Activated naive CD8-positive, alpha-beta T cell treated with anti-CD3 and anti-CD28 coated beads, Interleukin-2, amount 10 ng/mL, durations not matched to agents 7 days and 5 days (primary cell): ENCODE data around the gene MOB1B. TPM values are rescaled to one million over a fixed set of nuclear protein-coding genes. Genes with fewer than 3 reads are reported as not detected.

Experiments
- ATAC-seq: fragments of 150-1000 bp; cut with Tn5 transposase; one replicate; pipeline ENCODE4 v1.10.0; 2021; ENCODE audit warnings: low read depth, moderate library complexity
- POLR2A ChIA-PET: fragments of 350-600 bp; sonication (Branson Sonifier 250); formaldehyde crosslinking; loops from one replicate; lab custom pipeline; 2021; ENCODE audit warnings: antibody characterized with exemption; lab: Charles Lee
- DNase-seq: peaks from one replicate; pipeline ENCODE4 v3.0.0; 2021
- H3K27ac Mint-ChIP-seq: one replicate; pipeline ENCODE4 v1.8.0; 2022; ENCODE audit warnings: mild to moderate bottlenecking, mixed read lengths
- H3K27me3 Mint-ChIP-seq: one replicate; pipeline ENCODE4 v1.8.0; 2022; ENCODE audit warnings: mild to moderate bottlenecking, moderate library complexity, mixed read lengths
- H3K36me3 Mint-ChIP-seq: one replicate; pipeline ENCODE4 v1.8.0; 2021; ENCODE audit warnings: mild to moderate bottlenecking, mixed read lengths
- H3K4me1 Mint-ChIP-seq: one replicate; pipeline ENCODE4 v1.8.0; 2021; ENCODE audit warnings: mixed read lengths
- H3K4me3 Mint-ChIP-seq: one replicate; pipeline ENCODE4 v1.8.0; 2022; ENCODE audit warnings: mild to moderate bottlenecking, moderate library complexity, mixed read lengths
- H3K9me3 Mint-ChIP-seq: one replicate; pipeline ENCODE4 v1.8.0; 2021; ENCODE audit warnings: mixed read lengths
- total RNA-seq, 2 experiments: library from RNA; stranded (reverse); gene quantifications; one replicate each; pipeline ENCODE4 v1.2.3, GENCODE V29; 2021

The MOB1B gene
- total RNA-seq, 2 experiments from 2014 or later: 13.3 to 14.0 TPM

DNA sequence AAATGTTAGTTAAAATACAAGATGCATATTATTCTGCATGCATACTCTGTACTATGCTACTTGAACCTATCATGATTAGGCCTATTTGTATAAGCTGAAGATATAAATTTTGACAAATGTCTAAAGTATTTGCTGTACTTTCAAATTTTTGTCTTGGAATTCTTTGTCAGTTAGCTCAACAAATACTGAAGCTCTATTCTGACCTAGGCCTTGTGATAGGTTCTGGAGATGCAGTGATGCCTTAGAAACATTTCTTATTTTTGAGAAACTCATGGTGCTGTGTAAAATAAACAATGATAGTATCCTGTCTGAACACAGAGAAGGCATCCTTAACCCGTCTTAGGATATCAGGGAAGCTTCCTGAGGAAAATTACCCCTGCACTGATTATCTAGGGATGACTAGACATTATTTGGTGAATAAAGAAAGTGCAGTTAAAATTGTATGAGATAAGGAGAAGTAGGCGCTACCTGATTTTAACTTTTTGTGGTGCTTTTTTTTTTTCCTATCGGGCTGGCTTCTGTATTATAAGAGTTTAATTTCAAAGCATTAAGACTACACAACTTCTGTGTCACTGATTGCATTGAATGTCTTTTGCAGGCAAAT, 43.4 kb downstream of the MOB1B start:
- POLR2A ChIA-PET: no interaction called here
- Mint-ChIP-seq H3K4me1 (peaks cover 6% of the 10 kb centered on the region), H3K27me3 (no peaks in the 10 kb centered on the region), H3K36me3 (peaks cover 20% of the 10 kb centered on the region), H3K27ac (no peak overlapping the region), H3K4me3 (no peak overlapping the region), H3K9me3 (peaks cover 1% of the 10 kb centered on the region)
- DNase-seq: no peak
- ATAC-seq: no peak

DNA sequence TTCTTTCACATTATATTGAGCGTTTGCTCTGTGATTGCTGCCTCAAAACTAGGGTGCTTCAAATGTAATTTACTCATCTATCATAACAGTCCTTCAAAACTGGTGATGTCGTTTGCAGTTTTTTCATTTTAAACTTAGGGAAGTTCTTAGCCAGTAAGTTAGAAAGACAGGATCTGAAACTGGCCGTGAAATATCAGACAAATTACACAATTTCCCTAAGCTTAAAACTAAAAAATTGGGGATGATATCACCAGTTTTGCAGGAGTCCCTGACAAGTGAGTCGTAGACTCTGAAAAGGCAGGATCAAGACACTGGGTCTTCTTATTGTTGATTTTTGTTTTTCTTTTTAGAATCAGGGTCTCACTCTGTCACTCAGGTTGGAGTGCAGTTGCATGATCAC, 44.8 kb downstream of the MOB1B start:
- Mint-ChIP-seq H3K4me1 (peaks cover 7% of the 10 kb centered on the region), H3K36me3 (peaks cover 19% of the 10 kb centered on the region), H3K27me3 (no peaks in the 10 kb centered on the region), H3K4me3 (no peak overlapping the region), H3K9me3 (peaks cover 1% of the 10 kb centered on the region), H3K27ac (no peak overlapping the region)
- no peak for ATAC-seq
- DNase-seq: no peak
- POLR2A ChIA-PET: no interaction called here

DNA sequence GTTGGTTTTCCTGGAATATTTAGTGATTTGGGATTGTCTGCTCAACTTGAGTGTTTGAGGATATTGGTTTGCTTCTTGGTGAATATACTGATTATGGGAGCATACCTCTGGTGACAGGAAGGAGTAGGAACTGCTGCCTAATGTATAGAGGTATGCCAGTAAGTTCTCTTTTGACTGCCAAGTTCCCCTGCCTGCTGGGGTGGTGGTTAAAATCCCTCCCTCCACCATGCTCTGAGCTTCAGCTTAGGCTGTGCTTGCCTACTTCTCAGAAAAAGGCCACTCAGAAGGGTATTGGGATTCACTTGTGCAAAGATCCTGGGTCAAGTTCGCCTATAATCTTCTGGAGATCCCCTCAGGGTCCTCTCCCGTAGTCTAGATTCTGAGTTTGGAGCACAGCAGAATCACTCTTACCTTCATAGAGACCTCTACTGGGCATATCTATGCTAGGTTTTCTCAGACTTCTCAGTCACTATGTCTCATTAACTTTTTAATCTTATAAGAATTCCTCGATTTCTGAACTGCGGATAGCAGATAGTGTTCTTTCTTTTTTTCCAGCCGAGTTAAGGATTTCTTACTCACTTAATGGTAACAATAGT, 46.6 kb downstream of the MOB1B start:
- Mint-ChIP-seq H3K36me3 (peaks cover 15% of the 10 kb centered on the region), H3K4me1 (peaks cover 13% of the 10 kb centered on the region), H3K4me3 (no peak overlapping the region), H3K27ac (no peak overlapping the region), H3K9me3 (no peaks in the 10 kb centered on the region), H3K27me3 (no peaks in the 10 kb centered on the region)
- POLR2A ChIA-PET: no interaction called here
- ATAC-seq (no peak), DNase-seq (no peak)

DNA sequence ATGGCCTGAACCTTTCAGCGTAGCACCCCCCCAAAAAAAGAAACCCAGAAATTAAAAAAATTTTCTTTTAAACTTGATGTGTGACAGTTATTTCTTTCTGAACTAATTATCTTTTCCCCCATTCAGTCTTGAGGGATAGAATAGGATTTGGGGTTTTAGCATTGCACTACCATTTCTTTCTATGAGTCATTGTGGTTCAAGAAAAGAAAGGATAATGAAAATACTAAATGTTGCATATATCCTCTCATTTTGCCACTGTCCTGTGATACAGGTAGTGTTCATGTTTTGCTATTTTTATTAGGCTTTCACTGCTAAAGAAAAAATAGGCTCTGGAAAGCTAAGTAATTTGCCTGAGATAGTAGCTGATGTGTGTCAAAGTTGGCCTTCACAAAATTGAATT, 51.9 kb downstream of the MOB1B start:
- H3K27me3 Mint-ChIP-seq: no peaks in the 10 kb centered on the region
- DNase-seq (no peak), ATAC-seq (no peak)
- no peak overlapping the region for H3K4me3 Mint-ChIP-seq
- no peaks in the 10 kb centered on the region for H3K9me3 Mint-ChIP-seq
- H3K4me1 Mint-ChIP-seq: peaks cover 15% of the 10 kb centered on the region
- H3K27ac Mint-ChIP-seq: no peak overlapping the region
- POLR2A ChIA-PET: interaction anchor here (0.9 to 1.2 kb wide), 2 partner anchors 40 to 56 kb away, joined by 3 read pairs; partner anchors contain the start of gene DCK
- H3K36me3 Mint-ChIP-seq: peaks cover 2% of the 10 kb centered on the region

DNA sequence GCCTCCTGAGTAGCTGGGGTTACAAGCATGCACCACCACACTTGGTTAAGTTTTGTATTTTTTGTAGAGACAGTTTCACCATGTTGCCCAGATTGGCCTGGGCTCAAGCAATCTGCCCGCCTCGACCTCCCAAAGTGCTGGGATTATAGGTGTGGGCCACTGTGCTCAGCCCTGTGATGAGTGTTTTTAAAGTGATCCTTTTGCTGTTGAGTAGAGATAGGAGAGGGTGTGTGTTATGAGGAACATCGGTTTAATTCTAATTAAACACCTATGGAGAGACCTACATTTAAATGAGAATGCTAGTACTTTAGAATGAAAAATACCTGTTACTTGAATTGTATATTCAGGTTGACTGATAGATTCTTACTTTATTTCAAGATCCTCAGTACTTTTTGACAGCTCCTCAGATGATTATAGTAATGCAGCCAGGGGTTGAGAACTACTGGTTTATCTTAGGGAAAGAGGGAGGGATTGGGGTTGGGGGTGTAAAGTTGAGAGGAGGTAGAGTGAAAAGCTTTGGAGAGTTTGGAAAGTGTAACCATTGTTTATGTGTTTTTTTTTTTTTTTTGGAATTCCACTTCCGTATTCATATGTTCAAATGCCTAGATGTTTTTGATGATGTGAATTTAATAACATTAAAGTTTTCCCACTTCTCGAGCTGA, 54.5 kb downstream of the MOB1B start:
- Mint-ChIP-seq H3K27ac (no peak overlapping the region), H3K27me3 (no peaks in the 10 kb centered on the region), H3K36me3 (peaks cover 4% of the 10 kb centered on the region), H3K9me3 (no peaks in the 10 kb centered on the region), H3K4me1 (peaks cover 10% of the 10 kb centered on the region), H3K4me3 (no peak overlapping the region)
- POLR2A ChIA-PET: interaction anchor here (0.7 kb wide), 1 partner anchor 304 kb away, joined by 3 read pairs; no protein-coding TSS in a partner anchor
- ATAC-seq (no peak), DNase-seq (no peak)

DNA sequence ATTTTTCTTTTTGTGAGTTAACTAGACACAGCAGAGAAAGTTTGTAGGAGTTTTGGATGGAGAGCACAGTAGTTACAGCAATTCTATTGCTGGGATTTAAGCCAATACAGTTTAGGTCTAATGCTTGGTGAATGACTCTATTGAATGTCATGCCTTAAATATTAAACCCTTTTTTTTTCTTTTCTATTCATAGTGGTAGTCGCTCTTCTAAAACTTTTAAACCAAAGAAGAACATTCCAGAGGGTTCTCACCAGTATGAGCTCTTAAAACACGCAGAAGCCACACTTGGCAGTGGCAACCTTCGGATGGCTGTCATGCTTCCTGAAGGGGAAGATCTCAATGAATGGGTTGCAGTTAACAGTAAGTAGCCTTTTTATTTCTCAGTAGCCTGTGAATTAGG, 56.5 kb downstream of the MOB1B start:
- H3K27me3 Mint-ChIP-seq: no peaks in the 10 kb centered on the region
- no peaks in the 10 kb centered on the region for H3K9me3 Mint-ChIP-seq
- no peak overlapping the region for H3K27ac Mint-ChIP-seq
- DNase-seq (no peak), ATAC-seq (no peak)
- peaks cover 7% of the 10 kb centered on the region for H3K36me3 Mint-ChIP-seq
- peaks cover 5% of the 10 kb centered on the region for H3K4me1 Mint-ChIP-seq
- POLR2A ChIA-PET: no interaction called here
- no peak overlapping the region for H3K4me3 Mint-ChIP-seq

DNA sequence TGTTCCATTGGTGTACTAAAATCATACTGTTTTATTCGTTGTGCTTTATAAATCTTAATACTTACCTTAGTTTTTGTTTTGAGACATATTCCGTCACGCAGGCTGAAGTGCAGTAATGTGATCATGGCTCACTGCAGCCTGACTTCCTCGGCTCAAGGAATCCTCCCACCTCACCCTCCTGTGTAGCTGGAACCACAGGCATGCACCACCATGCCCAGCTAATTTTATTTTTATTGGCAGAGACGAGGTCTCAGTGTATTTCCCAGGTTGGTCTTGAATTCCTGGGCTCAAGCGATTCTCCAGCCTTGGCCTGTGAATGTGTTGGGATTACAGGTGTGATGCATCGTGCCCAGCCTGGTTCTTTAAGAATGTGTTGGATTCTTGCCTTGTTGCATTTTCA, 66.9 kb downstream of the MOB1B start:
- peaks cover 6% of the 10 kb centered on the region for H3K4me1 Mint-ChIP-seq
- H3K9me3 Mint-ChIP-seq: no peaks in the 10 kb centered on the region
- POLR2A ChIA-PET: no interaction called here
- no peak overlapping the region for H3K27ac Mint-ChIP-seq
- H3K36me3 Mint-ChIP-seq: peaks cover 16% of the 10 kb centered on the region
- H3K4me3 Mint-ChIP-seq: no peak overlapping the region
- ATAC-seq (no peak), DNase-seq (no peak)
- H3K27me3 Mint-ChIP-seq: no peaks in the 10 kb centered on the region

DNA sequence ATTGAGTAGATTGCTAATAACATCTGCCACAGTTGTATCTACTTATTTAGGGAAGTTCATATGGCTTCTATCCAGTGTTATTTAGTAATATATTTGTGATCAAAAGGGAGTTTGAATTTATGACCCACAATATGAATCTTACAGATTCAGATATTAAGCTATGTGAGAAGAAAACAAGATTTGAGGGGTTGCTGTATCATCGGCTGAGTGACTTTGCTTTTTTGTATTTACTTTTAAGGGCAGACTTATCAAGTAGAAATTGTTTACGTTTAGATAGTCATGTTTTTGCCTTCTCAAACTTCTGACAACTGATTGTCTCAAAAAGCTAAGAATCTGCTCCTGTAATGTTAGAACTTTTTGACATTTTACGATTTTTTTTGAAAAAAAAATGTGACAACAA, 74.1 kb downstream of the MOB1B start:
- H3K36me3 Mint-ChIP-seq: peaks cover 10% of the 10 kb centered on the region
- ATAC-seq (no peak), DNase-seq (no peak)
- POLR2A ChIA-PET: no interaction called here
- H3K27me3 Mint-ChIP-seq: no peaks in the 10 kb centered on the region
- H3K9me3 Mint-ChIP-seq: no peaks in the 10 kb centered on the region
- H3K4me1 Mint-ChIP-seq: no peaks in the 10 kb centered on the region
- H3K27ac Mint-ChIP-seq: no peak overlapping the region
- H3K4me3 Mint-ChIP-seq: no peak overlapping the region

DNA sequence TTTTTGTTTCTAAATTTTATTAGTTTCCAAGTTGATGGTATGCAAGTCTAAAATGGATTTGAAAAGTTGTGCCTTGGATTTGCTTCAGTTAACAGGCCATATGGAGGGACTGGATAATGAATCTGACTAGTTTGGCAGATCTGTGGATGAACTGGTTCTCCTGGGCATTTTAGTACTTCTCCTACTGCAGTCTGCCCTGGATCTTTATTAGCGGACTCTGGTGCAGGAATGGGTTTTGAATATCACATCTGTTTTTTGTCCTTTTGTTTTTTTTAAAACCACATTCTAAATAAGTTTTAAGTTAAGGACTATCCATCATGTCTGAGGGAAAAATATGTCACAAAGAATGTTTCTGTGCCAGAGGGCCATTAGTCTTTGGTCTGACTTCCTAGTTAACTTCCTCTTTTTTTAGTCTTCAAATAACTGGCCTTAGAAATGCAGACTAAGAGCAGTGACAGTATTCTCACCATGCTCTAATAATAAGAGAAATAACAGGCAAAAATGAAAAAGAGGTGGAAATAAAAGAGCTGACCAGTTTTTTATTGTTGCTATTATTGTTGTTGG, 77.4 kb downstream of the MOB1B start:
- Mint-ChIP-seq H3K9me3 (no peaks in the 10 kb centered on the region), H3K27me3 (no peaks in the 10 kb centered on the region), H3K36me3 (peaks cover 5% of the 10 kb centered on the region), H3K27ac (no peak overlapping the region), H3K4me3 (no peak overlapping the region), H3K4me1 (peaks cover 2% of the 10 kb centered on the region)
- ATAC-seq: no peak
- DNase-seq: no peak
- POLR2A ChIA-PET: no interaction called here

DNA sequence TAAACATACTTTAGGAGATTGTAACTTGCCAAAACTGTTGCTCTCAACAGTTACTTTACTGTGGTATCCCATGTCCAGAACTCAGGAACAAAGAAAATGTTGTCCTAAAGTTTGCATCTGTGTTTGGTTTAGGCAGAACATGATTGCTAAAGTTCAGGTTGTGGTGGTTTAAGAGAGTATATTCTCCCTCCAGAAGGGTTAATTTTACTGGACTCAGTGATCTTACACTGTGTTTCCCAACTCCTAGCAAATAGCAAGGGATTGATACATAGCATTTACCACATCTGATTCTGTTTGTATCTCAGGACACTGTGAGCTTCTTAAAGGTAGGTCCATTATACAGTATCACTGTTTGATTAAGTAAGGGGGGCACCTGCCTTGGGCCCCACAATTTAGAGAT, 78.0 kb downstream of the MOB1B start:
- no peaks in the 10 kb centered on the region for H3K27me3 Mint-ChIP-seq
- H3K9me3 Mint-ChIP-seq: no peaks in the 10 kb centered on the region

DNA sequence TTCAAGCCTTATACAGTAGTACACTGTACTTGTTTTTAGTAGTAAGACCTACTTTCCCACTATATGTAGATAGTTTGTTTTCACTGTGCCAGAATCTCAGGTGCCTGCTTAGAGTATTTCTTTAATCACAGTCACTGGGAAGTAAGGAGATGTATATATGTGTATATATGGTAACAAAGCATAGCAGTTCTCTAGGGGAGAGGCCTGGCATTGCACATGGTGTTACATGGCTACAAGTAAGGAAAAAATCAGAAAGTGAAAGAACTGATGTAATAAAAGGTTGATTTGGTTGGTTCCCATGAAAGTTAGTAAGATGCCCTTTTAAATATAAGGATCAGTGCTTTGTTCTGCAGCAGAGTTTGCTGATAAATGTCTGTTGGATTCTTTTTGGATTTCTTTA, 81.9 kb downstream of the MOB1B start:
- H3K4me1 Mint-ChIP-seq: peaks cover 2% of the 10 kb centered on the region
- H3K36me3 Mint-ChIP-seq: peaks cover 5% of the 10 kb centered on the region
- no peaks in the 10 kb centered on the region for H3K27me3 Mint-ChIP-seq

More for the DNA sequence above, 78.0 kb downstream of the MOB1B start:
- POLR2A ChIA-PET: no interaction called here
- peaks cover 2% of the 10 kb centered on the region for H3K4me1 Mint-ChIP-seq
- no peak overlapping the region for H3K4me3 Mint-ChIP-seq
- ATAC-seq (no peak), DNase-seq (no peak)
- peaks cover 3% of the 10 kb centered on the region for H3K36me3 Mint-ChIP-seq
- no peak overlapping the region for H3K27ac Mint-ChIP-seq

DNA sequence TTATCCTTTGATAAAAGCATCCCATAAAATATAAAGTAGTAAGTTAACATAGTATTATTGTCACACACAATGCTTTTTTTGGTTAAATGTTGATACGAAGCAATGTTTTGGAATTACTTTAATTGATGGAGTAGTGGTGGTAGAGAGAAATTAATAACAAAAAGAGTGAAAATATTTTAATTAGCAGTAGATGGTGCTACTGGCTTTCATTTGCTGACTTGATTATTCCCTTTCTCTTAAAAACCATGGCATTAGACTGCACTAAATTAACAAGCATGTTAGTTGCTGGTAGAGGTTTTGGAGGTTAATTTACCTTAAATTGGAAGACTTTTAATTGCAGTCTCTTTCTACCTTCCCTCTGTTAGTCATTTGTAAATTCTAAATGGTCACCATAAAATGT, 82.4 kb downstream of the MOB1B start:
- ATAC-seq (no peak), DNase-seq (no peak)
- Mint-ChIP-seq H3K27ac (no peak overlapping the region), H3K27me3 (no peaks in the 10 kb centered on the region), H3K9me3 (no peaks in the 10 kb centered on the region), H3K36me3 (peaks cover 5% of the 10 kb centered on the region), H3K4me1 (peaks cover 2% of the 10 kb centered on the region), H3K4me3 (no peak overlapping the region)
- POLR2A ChIA-PET: no interaction called here

More for the DNA sequence above, 81.9 kb downstream of the MOB1B start:
- ATAC-seq (no peak), DNase-seq (no peak)
- H3K27ac Mint-ChIP-seq: no peak overlapping the region
- H3K4me3 Mint-ChIP-seq: no peak overlapping the region
- POLR2A ChIA-PET: no interaction called here
- no peaks in the 10 kb centered on the region for H3K9me3 Mint-ChIP-seq

DNA sequence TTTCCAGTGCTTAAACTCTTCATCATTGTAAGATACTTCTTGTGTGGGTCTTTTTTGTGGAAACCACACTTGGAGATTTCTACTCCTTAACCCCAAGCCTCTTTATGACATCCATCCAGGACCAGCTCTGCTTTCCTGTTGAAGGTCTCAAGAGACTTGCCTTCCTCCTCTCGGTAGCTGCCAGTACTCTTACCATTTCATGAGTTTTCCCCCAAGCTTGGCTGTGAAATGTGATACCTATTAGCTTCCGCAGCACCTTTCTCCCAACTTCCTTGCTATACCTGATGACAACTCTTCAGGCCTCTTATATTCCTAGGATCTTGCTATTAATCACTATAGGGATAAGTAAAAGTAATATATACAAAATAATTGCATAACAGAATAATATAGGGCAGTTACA, 89.4 kb downstream of the MOB1B start:
- Mint-ChIP-seq H3K27ac (no peak overlapping the region), H3K9me3 (no peaks in the 10 kb centered on the region), H3K4me1 (peaks cover 19% of the 10 kb centered on the region), H3K36me3 (peaks cover 28% of the 10 kb centered on the region), H3K4me3 (no peak overlapping the region), H3K27me3 (no peaks in the 10 kb centered on the region)
- ATAC-seq (no peak), DNase-seq (no peak)
- POLR2A ChIA-PET: no interaction called here
